Measurements from ENCODE around the gene ELF5. TPM values are rescaled to one million over a fixed set of nuclear protein-coding genes. Genes with fewer than 3 reads are reported as not detected.

ELF5 gene
- total and polyA plus RNA-seq, 2 of the 13 experiments (the other 11 are each of a cell fraction or from before 2014, with no cell fraction given): 0.51 to 2.6 TPM

- TF ChIP-seq PBX2 (CRISPR knock-in tag; IDR thresholded peaks at IDR 0.05): no peak
- TF ChIP-seq ZNF12 (CRISPR knock-in tag; IDR thresholded peaks at IDR 0.05): no peak
- TF ChIP-seq POGK (CRISPR knock-in tag; conservative IDR thresholded peaks at IDR 0.05): no peak
These were observed 4.2 kb downstream of the ELF5 start (continued) for GRCh38 chr11:34509336-34509876.

GRCh38 chr11:34508524-34508923 is 5.1 kb downstream of the ELF5 start:
- no TSS peak for BruUV-seq (replicated peaks)

More at GRCh38 chr11:34508524-34508923, 5.1 kb downstream of the ELF5 start:
- Histone ChIP-seq H3K4me3 (replicated peaks in 1 of 3; ENCODE audit: insufficient read depth in 1 of 3, low read depth in 2 of 3, low read length in 3 of 3) (no peak overlapping the region), H3K9me3 (ENCODE audit: low read length) (no peaks in the 10 kb centered on the region), H2AFZ (ENCODE audit: low read length) (no peak overlapping the region), H3K4me2 (ENCODE audit: low read depth, low read length) (no peak overlapping the region), H4K20me1 (ENCODE audit: insufficient read depth, low read length) (no peaks in the 10 kb centered on the region), H3K79me2 (ENCODE audit: insufficient read depth, low read length) (no peaks in the 10 kb centered on the region), H3K27me3 (ENCODE audit: control insufficient read depth in 1 of 2, insufficient read depth in 2 of 2, low read length in 2 of 2) (no peaks in the 10 kb centered on the region; a peak in 1 of 5 replicates), H3K4me1 (ENCODE audit: insufficient read depth, low read length) (peaks cover 68% of the 10 kb centered on the region), H3K9ac (ENCODE audit: insufficient read depth, low read depth, low read length) (no peak overlapping the region), H3K27ac (ENCODE audit: extremely low read length, insufficient read depth, low read length) (no peak overlapping the region), H3K36me3 (replicated peaks in 1 of 2; ENCODE audit: control insufficient read depth in 1 of 2, insufficient read depth in 2 of 2, low read length in 2 of 2) (no peaks in the 10 kb centered on the region)
- DNase-seq (ENCODE audit: low spot score) (no peak), ATAC-seq (no peak), FAIRE-seq (no peak)
- TF ChIP-seq ZC3H4 (CRISPR knock-in tag; IDR thresholded peaks at IDR 0.05; ENCODE audit: borderline replicate concordance): no peak
- TF ChIP-seq ZNF331 (CRISPR knock-in tag; IDR thresholded peaks at IDR 0.05): no peak
- peak; percentile 82 for TF ChIP-seq LCORL (IDR thresholded peaks at IDR 0.05)
- TF ChIP-seq LCORL (CRISPR knock-in tag; IDR thresholded peaks at IDR 0.05): no peak
- in situ Hi-C loops (cut with HindIII; ENCODE audit: extremely low pct_ligation_motif_present, low pct_unique_long_range_greater_than_20kb): no loop called here
- ChIA-PET CTCF (ENCODE audit: low intra/inter-chr PET ratio, low total read pairs) (no interaction called here), POLR2A (no interaction called here)
- intact Hi-C loops (cut with micrococcal nuclease; ENCODE audit: unreplicated experiment): no loop called here
- 48% methylated on average over 2 of the region's 2 CpGs for WGBS (ENCODE audit: low lambda C conversion rate)

Data from HepG2 (cell line).